Ovary (tissue), 9 donors: ENCODE data around the gene NXPH3. TPM values are rescaled to one million over a fixed set of nuclear protein-coding genes. Genes with fewer than 3 reads are reported as not detected.

Source experiments
- DNase-seq, 5 donors: peaks; one replicate each; pipeline ENCODE4 v3.0.0-alpha.2; 2019 to 2020
- H3K27ac ChIP-seq, 2 donors: fragments of 200-600 bp; one replicate each; pipeline versions ENCODE4 v1.5.1 to v1.8.0; 2019 to 2022
- H3K27me3 ChIP-seq: fragments of 200-600 bp; one replicate; pipeline ENCODE4 v1.8.0; 2022
- H3K36me3 ChIP-seq: fragments of 200-600 bp; sonication (generic); one replicate; pipeline ENCODE4 v1.5.1; 2019
- H3K4me1 ChIP-seq: one replicate; pipeline ENCODE4 v1.8.1; 2013; ENCODE audit warnings: mild to moderate bottlenecking, moderate library complexity; ENCODE audit not compliant: insufficient read depth
- H3K4me3 ChIP-seq: fragments of 200-600 bp; sonication (generic); one replicate; pipeline ENCODE4 v1.5.1; 2017
- H3K9me3 ChIP-seq, 2 donors: fragments of 200-600 bp in 1 of 2; sonication (generic) in 1 of 2; one replicate each; pipeline versions ENCODE4 v1.5.1 to v1.8.1; 2013 to 2019; ENCODE audit warnings: mild to moderate bottlenecking in 1 of 2, moderate library complexity in 1 of 2
- CTCF ChIP-seq, 3 donors: fragments of 450-650 bp in 2 of 3; fragments of 200-600 bp in 1 of 3; IDR thresholded peaks; one replicate each; pipeline versions ENCODE4 v1.5.1 to v1.8.0; 2016 to 2022; ENCODE audit warnings: antibody characterized with exemption in 3 of 3, mild to moderate bottlenecking in 1 of 3
- EP300 ChIP-seq: sonication (generic); formaldehyde crosslinking; IDR thresholded peaks from one replicate; pipeline ENCODE4 v1.6.1; 2017; ENCODE audit warnings: antibody characterized with exemption
- POLR2A ChIP-seq: fragments of 450-650 bp; IDR thresholded peaks from one replicate; pipeline ENCODE4 v1.6.1; 2017; ENCODE audit warnings: antibody characterized with exemption, mild to moderate bottlenecking, moderate library complexity
- WGBS, 3 donors: extraction: QIAGEN DNeasy Blood & Tissue Kit in 1 of 3; methylation state at CpG; one replicate each; pipeline versions ENCODE4 v1.1.5 to v1.1.7; 2013 to 2017; 5-methylcytosine and 5-hydroxymethylcytosine counted together
- intact Hi-C, 4 donors: fragments of 100-400 bp; cut with DNase I; formaldehyde crosslinking; loops; one replicate each; pipeline versions ENCODE4 v1.11.0 to v1.15.1; 2022 to 2023
- polyA plus RNA-seq, 2 donors: library from polyadenylated mRNA; stranded (reverse); fragments of 200-250 nt in 1 of 2; fragments of 350-450 nt in 1 of 2; fragmentation: Illumina TruSeq in 1 of 2; extraction: RNeasy Lipid Tissue Mini Kit (QIAGEN cat#74804) in 1 of 2; gene quantifications; one replicate each; pipeline ENCODE4 v1.2.3, GENCODE V29; 2013 to 2014
- total RNA-seq, 7 donors: library from RNA; depleted of rRNA in 2 of 7; stranded (reverse); fragments of >200 nt in 2 of 7; fragmentation: NEBNext Ultra II Directional in 3 of 7; extraction: Animal tissue kit (Norgen Biotek cat#: 25700) in 3 of 7; gene quantifications; one replicate each; pipeline versions ENCODE4 v1.1.0 to v1.2.4, GENCODE V29; 2016 to 2023
- donor health status: DM: no; HTN: no; CAD: no; lungs with moderate emphysema.
- donor health status: DM: no; HTN: no; CAD: no.
- donor health status: Bipolar disorder and iron deficiency.
- donor health status: DM: yes; HTN: yes; CAD: no.
- donor health status: DM: no; HTN: no; CAD: no.
- donor health status: DM: yes; HTN: yes; CAD: no.

The NXPH3 gene
- total and polyA plus RNA-seq, 9 donors = 1.2 to 26.0 (median 10.7) TPM

- no peaks in the 10 kb centered on the region for H3K27me3 ChIP-seq
- no peaks in the 10 kb centered on the region for H3K4me1 ChIP-seq
- no peak for DNase-seq
- intact Hi-C loops = loop anchor here in 1 of 4 donors (10.0 kb wide), 1 partner anchor 229 kb away; no protein-coding TSS in a partner anchor
- no peak overlapping the region for H3K4me3 ChIP-seq
- no peaks in the 10 kb centered on the region for H3K9me3 ChIP-seq
- H3K36me3 ChIP-seq = no peaks in the 10 kb centered on the region
- H3K27ac ChIP-seq = no peak overlapping the region
- 61 to 67% (median 64%) methylated on average over 3 of the region's 3 CpGs for WGBS, 3 donors
- TF ChIP-seq EP300 = no peak
- TF ChIP-seq POLR2A = no peak
- no peak for TF ChIP-seq CTCF (IDR thresholded peaks at IDR 0.05)
These were observed 31.8 kb upstream of the NXPH3 start for GRCh38 chr17:49543860-49544259.

- no peak overlapping the region for H3K4me3 ChIP-seq
- intact Hi-C loops = loop anchor here in 1 of 4 donors (10.0 kb wide), 1 partner anchor 230 kb away; no protein-coding TSS in a partner anchor
- H3K4me1 ChIP-seq = no peaks in the 10 kb centered on the region
- H3K9me3 ChIP-seq = no peaks in the 10 kb centered on the region
- H3K27ac ChIP-seq = no peak overlapping the region
- DNase-seq = no peak
- H3K36me3 ChIP-seq = no peaks in the 10 kb centered on the region
- WGBS, 3 donors = 79 to 89% (median 83%) methylated on average over 8 of the region's 8 CpGs
- TF ChIP-seq CTCF (IDR thresholded peaks at IDR 0.05) (no peak), POLR2A (no peak), EP300 (no peak)
- H3K27me3 ChIP-seq = no peaks in the 10 kb centered on the region
These were observed 30.5 kb upstream of the NXPH3 start for GRCh38 chr17:49545007-49545660.

GRCh38 chr17:49545806-49546545 is 29.7 kb upstream of the NXPH3 start:
- Histone ChIP-seq H3K36me3 (no peaks in the 10 kb centered on the region), H3K9me3 (no peaks in the 10 kb centered on the region), H3K4me3 (no peak overlapping the region), H3K27ac (no peak overlapping the region), H3K27me3 (no peaks in the 10 kb centered on the region), H3K4me1 (no peaks in the 10 kb centered on the region)
- intact Hi-C loops = loop anchor here in 1 of 4 donors (10.0 kb wide), 1 partner anchor 231 kb away; no protein-coding TSS in a partner anchor
- TF ChIP-seq EP300 (no peak), CTCF (IDR thresholded peaks at IDR 0.05) (no peak), POLR2A (no peak)
- WGBS, 3 donors = 63 to 71% (median 67%) methylated on average over 15 of the region's 15 CpGs
- no peak for DNase-seq

- intact Hi-C loops = loop anchor here in 1 of 4 donors (10.0 kb wide), 1 partner anchor 232 kb away; no protein-coding TSS in a partner anchor
- no peak for DNase-seq
- no peak for TF ChIP-seq CTCF (IDR thresholded peaks at IDR 0.05)
These were observed 28.8 kb upstream of the NXPH3 start for GRCh38 chr17:49546546-49547535.

More at GRCh38 chr17:49546546-49547535, 28.8 kb upstream of the NXPH3 start:
- no peak overlapping the region for H3K27ac ChIP-seq
- WGBS, 3 donors = 85 to 88% (median 87%) methylated on average over 18 of the region's 18 CpGs
- H3K27me3 ChIP-seq = no peaks in the 10 kb centered on the region
- H3K4me3 ChIP-seq = no peak overlapping the region
- H3K36me3 ChIP-seq = no peaks in the 10 kb centered on the region
- no peaks in the 10 kb centered on the region for H3K9me3 ChIP-seq
- no peaks in the 10 kb centered on the region for H3K4me1 ChIP-seq
